ENCODE measurements around the gene GRAMD2A. TPM values are rescaled to one million over a fixed set of nuclear protein-coding genes. Genes with fewer than 3 reads are reported as not detected.

The GRAMD2A gene
- polyA plus RNA-seq, 3 donors, result not detected

GRCh38 chr15:72182244-72182643 lies 15.3 kb downstream of the GRAMD2A start:
- intact Hi-C loops (cut with micrococcal nuclease), result no loop called here
- no peaks in the 10 kb centered on the region for H3K4me1 ChIP-seq (ENCODE audit: control insufficient read depth in 1 of 2, insufficient read depth in 2 of 2, low read length in 2 of 2)
- peaks cover 0 to 9% of the 10 kb centered on the region in 2 donors for H3K9me3 ChIP-seq (replicated peaks in 1 of 2; ENCODE audit: control insufficient read depth in 1 of 2, insufficient read depth in 1 of 2, low read length in 2 of 2)
- no peaks in the 10 kb centered on the region for H4K20me1 ChIP-seq (ENCODE audit: insufficient read depth, low read length)
- H3K4me2 ChIP-seq (replicated peaks; ENCODE audit: extremely low read depth, low read length, poor library complexity, severe bottlenecking), result no peak overlapping the region
- DNase-seq, result no peak
- H3K79me2 ChIP-seq (ENCODE audit: insufficient read depth, low read length), result no peaks in the 10 kb centered on the region
- H3K4me3 ChIP-seq (replicated peaks in 1 of 3; ENCODE audit: low read depth in 2 of 3, low read length in 3 of 3), result no peak overlapping the region
- no peak overlapping the region for H3K9ac ChIP-seq (ENCODE audit: insufficient read depth, low read length, poor library complexity, severe bottlenecking)
- no CpG with 5 or more reads among the region's 3 CpGs for WGBS (ENCODE audit: insufficient coverage)
- no peak overlapping the region for H3K4me3 Mint-ChIP-seq
- H2AFZ ChIP-seq (ENCODE audit: insufficient read depth, low read depth, low read length, poor library complexity, severe bottlenecking), result no peak overlapping the region
- no peak overlapping the region for H3K27ac ChIP-seq (ENCODE audit: low read depth in 1 of 2, low read length in 2 of 2)
- peaks cover 13 to 28% of the 10 kb centered on the region in 2 donors for H3K27me3 ChIP-seq (ENCODE audit: control insufficient read depth in 2 of 2, insufficient read depth in 2 of 2, low read length in 2 of 2)
- H3K27ac Mint-ChIP-seq, result no peak overlapping the region
- H3K36me3 Mint-ChIP-seq, result no peaks in the 10 kb centered on the region
- H3K27me3 Mint-ChIP-seq (ENCODE audit: low read depth in 3 of 3), result peaks cover 23 to 32% (median 32%) of the 10 kb centered on the region in 3 donors
- TF ChIP-seq CTCF (IDR thresholded peaks at IDR 0.05), result no peak
- peaks cover 0 to 7% (median 0%) of the 10 kb centered on the region in 7 donors for H3K9me3 Mint-ChIP-seq
- H3K4me1 Mint-ChIP-seq, result peaks cover 3% of the 10 kb centered on the region
- no peaks in the 10 kb centered on the region for H3K36me3 ChIP-seq (replicated peaks in 1 of 2; ENCODE audit: control insufficient read depth in 1 of 2, insufficient read depth in 2 of 2, low read length in 2 of 2)

GRCh38 chr15:72180761-72181324 lies 16.7 kb downstream of the GRAMD2A start:
- no peak overlapping the region for H3K27ac ChIP-seq (ENCODE audit: low read depth in 1 of 2, low read length in 2 of 2)
- no peak overlapping the region for H3K4me3 ChIP-seq (replicated peaks in 1 of 3; ENCODE audit: low read depth in 2 of 3, low read length in 3 of 3)
- H3K4me1 ChIP-seq (ENCODE audit: control insufficient read depth in 1 of 2, insufficient read depth in 2 of 2, low read length in 2 of 2), result no peaks in the 10 kb centered on the region
- intact Hi-C loops (cut with micrococcal nuclease), result no loop called here
- no peak overlapping the region for H3K9ac ChIP-seq (ENCODE audit: insufficient read depth, low read length, poor library complexity, severe bottlenecking)
- peaks cover 3% of the 10 kb centered on the region for H3K4me1 Mint-ChIP-seq
- H3K27me3 Mint-ChIP-seq (ENCODE audit: low read depth in 3 of 3), result peaks cover 23 to 30% (median 25%) of the 10 kb centered on the region in 3 donors
- peaks cover 0 to 5% (median 0%) of the 10 kb centered on the region in 7 donors for H3K9me3 Mint-ChIP-seq
- no peaks in the 10 kb centered on the region for H3K36me3 Mint-ChIP-seq
- H3K4me2 ChIP-seq (replicated peaks; ENCODE audit: extremely low read depth, low read length, poor library complexity, severe bottlenecking), result no peak overlapping the region
- WGBS (ENCODE audit: insufficient coverage), result 91% methylated on average over 3 of the region's 5 CpGs
- no peak overlapping the region for H2AFZ ChIP-seq (ENCODE audit: insufficient read depth, low read depth, low read length, poor library complexity, severe bottlenecking)
- peaks cover 13 to 26% of the 10 kb centered on the region in 2 donors for H3K27me3 ChIP-seq (ENCODE audit: control insufficient read depth in 2 of 2, insufficient read depth in 2 of 2, low read length in 2 of 2)
- H3K4me3 Mint-ChIP-seq, result no peak overlapping the region
- peaks cover 0 to 9% of the 10 kb centered on the region in 2 donors for H3K9me3 ChIP-seq (replicated peaks in 1 of 2; ENCODE audit: control insufficient read depth in 1 of 2, insufficient read depth in 1 of 2, low read length in 2 of 2)
- no peak for TF ChIP-seq CTCF (IDR thresholded peaks at IDR 0.05)
- H3K36me3 ChIP-seq (replicated peaks in 1 of 2; ENCODE audit: control insufficient read depth in 1 of 2, insufficient read depth in 2 of 2, low read length in 2 of 2), result no peaks in the 10 kb centered on the region
- no peak overlapping the region for H3K27ac Mint-ChIP-seq
- H4K20me1 ChIP-seq (ENCODE audit: insufficient read depth, low read length), result no peaks in the 10 kb centered on the region
- DNase-seq, result no peak
- no peaks in the 10 kb centered on the region for H3K79me2 ChIP-seq (ENCODE audit: insufficient read depth, low read length)
